Ecto neural progenitor cell (in vitro differentiated cells): ENCODE measurements around the gene SPDYE2.
"Not testable (repeated sequence)": the region's sequence is repeated elsewhere in the genome, so short reads cannot be mapped to it uniquely, and the experiment has no call there.

Experiments
- DNase-seq: peaks from one replicate; pipeline ENCODE4 v3.0.0-alpha.2; 2018; ENCODE audit warnings: low spot score

Gene SPDYE2

DNA sequence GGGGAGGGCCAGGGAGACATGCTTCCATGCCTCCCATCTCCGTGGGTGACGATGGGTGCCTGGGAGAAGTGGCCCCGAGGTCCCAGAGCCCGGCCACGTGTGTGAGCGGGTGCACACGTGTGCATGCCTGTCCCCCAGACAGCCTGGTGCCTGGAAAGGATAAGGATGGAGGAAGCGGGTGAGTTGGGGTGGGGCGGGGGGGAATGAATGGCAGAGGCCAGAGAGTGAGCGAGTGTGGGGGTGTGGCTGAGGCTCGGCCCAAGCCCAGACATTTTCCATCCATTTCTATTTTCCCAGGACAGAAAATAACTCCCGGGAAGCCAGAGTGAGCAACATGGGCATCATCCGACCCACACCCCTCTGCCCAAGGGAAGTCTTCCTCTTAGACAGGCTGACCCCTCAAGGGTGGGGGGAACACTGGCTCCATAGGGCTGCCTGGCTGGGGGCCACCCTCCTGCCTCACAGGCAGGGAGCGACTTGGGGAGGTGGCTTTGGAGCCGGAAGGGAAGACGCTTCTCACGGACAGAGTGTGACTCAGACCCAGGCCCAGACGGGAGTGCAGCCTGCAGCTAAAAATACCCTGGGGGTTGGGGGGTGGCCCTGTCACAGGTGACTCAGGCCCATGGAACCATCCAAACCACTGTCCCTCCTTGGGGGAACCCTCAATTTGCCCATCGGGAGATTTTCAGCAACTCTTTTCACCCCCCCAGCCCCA, 53.6 kb downstream of the SPDYE2 start:
- not testable (repeated sequence) for DNase-seq

DNA sequence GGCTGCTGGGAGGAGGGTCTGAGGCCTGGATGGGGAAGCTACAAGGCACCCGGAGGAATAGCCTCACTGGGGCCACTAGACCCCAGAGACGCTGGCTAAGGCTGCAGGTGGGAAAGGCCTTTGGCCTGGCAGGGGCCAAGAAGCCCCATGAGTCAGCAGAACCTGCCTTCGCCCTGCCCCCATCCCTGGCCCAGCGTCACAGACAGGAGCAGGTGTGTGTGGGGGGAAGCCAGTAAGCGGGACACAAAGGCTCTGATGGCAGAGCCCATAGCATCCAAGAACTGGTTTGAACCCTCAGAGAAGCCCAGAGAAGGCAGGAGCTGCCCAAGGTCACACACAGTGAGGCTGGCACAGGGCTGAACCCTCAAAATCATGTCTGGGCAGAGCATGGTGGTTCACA, 55.8 kb downstream of the SPDYE2 start:
- DNase-seq = not testable (repeated sequence)

DNA sequence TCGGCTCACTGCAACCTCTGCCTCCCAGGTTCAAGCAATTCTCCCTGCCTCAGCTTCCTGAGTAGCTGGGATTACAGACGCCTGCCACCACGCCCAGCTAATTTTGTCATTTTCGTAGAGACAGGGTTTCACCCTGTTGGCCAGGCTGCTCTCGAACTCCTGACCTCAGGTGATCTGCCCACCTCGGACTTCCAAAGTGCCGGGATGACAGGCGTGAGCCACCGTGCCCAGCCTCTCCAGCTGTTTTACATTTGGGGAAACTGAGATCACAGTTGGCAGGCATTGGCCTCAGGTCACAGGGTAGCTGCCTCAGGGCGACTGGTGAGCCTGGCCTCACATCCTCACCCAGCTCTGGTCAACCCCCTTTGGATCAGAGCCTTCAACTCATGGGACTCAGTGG, 58.7 kb downstream of the SPDYE2 start:
- DNase-seq = not testable (repeated sequence)

DNA sequence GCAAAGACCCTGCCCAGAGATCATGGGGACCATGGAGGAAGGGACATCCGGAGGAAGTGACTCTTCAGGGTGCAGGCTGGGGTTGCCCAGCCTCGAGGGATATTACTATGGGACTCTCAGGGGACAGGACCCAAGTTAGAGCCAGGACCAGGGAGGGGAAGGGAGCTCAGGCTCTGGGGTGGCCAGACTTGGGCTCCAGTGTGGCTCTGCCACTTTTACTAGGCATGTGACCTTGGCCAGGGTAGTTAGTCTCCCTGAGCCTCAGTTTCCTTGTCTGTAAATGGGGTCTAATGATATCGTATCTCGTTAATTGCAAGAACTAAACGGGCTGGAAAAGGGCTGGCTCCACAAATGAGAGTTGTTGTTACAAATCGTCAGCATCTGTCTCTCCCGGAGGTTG, 59.4 kb downstream of the SPDYE2 start:
- not testable (repeated sequence) for DNase-seq

DNA sequence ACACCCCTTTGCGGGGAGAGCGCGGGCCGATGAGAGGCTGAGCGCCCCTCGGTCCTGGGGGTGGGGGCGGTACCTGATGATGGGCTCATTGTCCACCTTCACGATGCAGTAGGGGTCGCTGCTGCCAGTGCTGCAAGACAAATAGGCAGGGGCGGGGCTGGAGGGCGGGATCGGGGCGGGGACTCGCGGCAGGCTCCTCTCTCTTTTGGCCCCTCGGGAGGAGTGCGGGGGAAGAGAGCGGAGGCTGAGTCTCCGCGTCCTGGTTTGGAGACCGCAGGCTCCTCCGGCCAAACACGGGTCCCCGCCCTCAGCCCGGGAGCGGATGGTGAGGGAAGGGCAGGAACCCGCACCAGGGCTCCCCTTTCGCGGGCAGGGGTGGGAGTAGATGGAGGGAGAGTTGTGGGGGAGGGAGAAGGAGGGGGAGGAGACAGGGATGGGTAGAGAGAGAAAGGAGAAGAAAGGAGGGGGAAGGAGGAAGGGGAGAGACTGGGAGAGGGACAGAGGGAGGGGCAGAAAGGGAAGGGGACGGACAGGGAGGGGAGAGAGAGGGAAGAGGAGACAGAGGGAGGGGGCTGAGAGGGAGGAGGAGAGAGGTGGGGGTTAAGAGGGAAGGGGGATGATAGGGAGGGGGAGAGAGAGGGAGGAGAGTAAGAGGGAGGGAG, 60.1 kb downstream of the SPDYE2 start:
- not testable (repeated sequence) for DNase-seq

DNA sequence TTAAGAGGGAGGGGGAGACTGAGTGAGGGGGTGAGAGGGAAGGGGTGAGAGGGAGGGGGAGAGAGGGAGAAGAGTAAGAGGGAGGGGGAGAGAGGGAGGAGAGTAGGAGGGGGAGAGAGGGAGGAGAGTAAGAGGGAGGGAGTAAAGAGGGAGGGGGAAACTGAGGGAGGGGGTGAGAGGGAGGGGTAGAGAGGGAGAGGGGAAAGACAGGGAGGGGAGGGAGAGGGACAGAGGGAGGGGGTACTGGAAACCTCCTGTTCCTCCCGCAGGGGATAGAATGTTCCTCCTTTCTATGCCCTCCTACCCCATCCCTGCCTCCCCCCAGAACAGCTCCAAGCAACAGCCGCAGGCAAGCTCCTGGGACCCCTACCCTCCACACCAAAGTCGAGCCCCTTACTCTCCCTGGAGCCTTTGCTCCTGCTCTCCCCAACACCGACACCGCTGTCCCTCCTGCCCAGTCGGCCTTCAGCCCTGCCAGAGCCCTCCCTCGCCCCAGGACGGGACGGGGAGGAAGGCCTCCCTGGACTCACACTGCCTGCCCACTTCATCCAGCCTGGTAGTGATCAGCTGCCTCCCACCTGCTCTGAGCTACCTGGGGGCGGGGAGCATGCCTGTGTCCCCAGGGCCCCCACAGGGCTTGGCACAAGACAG, 60.8 kb downstream of the SPDYE2 start:
- peak; percentile 69 for DNase-seq
